GM18868 (cell line): ENCODE measurements around the gene LCP2.

Source experiments
- ATAC-seq: cut with Tn5 transposase; IDR thresholded peaks from one replicate; pipeline ENCODE4 v1.9.1; 2021; ENCODE audit warnings: mild to moderate bottlenecking, moderate library complexity; ENCODE audit not compliant: unreplicated experiment

Gene LCP2

DNA sequence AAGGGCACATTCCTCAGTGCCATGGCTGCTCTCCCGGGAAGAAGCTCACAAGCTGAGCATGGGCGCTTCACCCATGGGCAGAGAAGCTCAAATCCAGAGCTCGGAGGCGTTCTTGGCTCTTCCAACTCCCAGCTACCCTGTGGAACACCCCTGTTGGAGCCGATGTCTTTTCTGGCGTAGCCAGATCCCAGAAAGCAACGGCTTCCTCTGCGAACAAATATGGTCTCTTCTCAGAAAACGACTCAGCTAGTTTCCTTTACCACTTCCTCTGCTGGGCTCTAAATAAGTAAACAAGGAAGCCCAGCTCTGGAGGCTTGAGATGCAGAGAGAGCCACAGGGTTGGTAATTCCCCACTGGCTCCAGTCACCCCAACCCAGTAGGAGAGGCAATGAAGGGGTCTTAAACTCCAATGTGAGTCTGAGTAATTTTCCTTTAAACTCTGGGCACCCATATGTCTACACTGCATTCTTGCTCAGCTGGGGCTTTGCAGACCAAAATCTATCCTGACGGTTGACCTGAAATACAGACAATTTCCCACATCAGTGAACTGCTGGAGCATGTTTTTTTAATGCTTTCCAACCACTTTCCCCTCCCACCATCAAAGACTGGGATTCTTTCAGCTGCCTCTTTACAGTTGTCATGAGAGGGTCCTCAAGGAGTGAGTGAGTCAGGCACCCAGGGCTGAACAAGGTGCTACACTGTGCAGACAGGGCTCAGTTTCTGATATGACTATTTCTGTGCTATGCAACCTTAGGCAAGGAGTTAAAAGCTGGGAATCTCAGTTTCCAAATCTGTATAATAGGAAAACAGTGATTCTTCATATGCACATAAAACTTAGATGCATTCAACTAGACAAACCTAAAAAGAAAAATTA lies at the start of gene LCP2:
TSS of gene LCP2 (minus strand) at position 189 of the 874 bp plus-strand sequence. CDS start at position 23, 166 bp downstream.
- peak; percentile 37 for ATAC-seq

DNA sequence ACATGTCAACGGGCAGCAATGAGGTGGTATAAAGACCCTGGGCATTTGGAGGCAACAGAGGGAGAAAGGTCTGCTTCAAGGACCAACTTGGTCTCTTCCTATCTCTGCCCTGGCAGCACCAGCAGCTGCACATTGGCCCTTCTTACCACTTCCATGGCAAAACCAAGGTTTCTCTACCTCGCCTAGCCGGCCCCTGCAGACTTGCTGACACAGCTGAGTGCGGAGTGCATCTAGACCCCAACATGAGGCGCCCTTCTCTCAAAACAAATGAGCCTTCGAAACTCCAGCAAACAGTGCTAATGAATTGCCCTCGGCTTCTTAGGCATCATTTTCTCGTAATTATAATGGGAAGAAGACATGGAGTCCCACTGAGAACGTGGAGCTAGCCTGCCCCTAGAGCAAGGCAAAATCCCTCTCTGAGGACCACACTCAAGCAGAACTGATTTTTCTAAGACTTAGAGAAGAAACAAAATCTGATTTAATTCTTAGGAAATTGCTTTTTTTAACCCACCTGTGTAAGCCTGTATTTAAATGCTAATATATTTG lies 49.5 kb upstream of the LCP2 start:
- no peak for ATAC-seq

DNA sequence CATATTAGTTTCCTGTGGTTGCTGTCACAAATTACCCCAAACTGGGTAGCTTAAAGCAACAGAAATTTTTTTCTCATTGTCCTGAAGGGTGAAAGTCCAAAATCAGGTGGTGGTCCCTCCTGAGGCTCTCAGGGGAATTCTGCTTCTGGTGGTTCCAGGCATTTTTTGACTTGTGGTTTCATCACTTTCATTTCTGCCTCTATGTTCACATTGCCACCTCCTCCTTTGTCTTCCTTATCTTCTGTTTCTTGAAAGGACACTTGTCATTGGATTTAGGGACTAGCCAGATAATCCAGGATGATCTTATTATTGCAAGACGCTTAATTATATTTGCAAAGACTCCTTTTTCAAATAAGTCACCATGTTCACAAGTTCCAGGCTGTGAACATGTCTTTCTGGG lies 48.4 kb upstream of the LCP2 start:
- no peak for ATAC-seq

DNA sequence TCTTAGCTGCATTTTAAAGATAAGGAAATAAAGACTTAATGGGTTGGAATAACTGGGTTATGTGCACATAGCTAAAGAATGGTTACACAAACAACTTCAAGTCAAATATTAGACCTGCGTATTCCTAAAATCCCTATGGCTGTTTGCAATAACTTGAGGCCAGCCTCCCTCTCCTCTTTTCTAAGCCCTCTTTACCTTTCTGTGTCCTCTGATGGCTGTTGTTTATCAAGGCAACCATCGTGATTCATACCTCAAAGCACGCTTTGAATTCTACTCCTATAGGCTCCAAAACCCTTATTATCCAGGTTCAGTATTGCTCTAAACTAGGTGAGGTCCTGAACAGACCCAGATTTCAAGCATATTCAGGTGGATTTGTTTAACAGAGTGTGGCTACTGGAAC lies 45.6 kb upstream of the LCP2 start:
- no peak for ATAC-seq

DNA sequence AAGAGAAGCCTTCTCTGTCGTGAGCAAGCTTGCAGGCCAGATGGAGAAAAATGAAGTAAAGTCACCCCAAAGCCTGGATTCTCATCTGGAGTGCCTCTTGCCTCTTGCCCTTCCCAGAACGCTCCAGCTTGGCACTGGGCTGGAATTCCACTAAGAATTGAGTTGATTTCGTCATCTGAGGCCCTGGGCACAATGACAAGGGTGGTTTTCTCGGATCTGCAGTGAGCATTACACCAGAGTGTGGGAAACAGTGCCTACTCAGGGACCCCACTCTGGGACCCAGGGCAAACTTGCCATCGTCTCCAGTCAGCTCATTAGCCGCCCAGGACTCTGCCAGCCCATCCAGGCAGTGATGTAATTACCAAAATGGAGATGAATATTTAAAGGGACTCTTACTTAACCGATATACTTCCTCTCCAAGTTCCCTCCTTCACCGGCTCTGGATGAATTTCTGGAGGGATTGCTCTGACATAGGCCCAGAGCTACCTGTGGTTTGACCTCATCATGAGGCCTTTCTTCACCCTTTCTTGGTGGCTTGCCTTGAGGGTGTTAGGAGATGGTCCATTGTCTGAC lies 44.7 kb upstream of the LCP2 start:
- no peak for ATAC-seq

DNA sequence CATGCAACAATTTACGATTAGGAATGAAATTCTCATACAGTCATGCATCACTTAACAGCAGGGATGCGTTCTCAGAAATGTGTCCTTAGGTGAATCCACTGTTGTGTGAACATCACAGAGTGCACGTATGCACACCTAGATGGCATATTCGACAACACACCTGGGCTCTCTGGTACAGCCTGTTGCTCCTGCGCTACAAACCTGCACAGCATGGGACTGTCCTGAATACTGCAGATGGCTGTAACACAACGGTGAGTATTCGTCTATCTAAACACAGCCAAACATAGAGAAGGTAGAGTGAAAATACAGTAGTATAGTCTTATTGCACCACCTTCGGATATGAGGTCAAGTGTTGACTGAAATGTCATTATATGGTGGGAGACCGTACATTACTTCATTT lies 44.0 kb upstream of the LCP2 start:
- ATAC-seq: no peak

GRCh38 chr5:170339780-170340167 lies 42.2 kb upstream of the LCP2 start:
- ATAC-seq: no peak

- peak; percentile 90 for ATAC-seq
Observed at GRCh38 chr5:170338933-170339779, 41.6 kb upstream of the LCP2 start.

DNA sequence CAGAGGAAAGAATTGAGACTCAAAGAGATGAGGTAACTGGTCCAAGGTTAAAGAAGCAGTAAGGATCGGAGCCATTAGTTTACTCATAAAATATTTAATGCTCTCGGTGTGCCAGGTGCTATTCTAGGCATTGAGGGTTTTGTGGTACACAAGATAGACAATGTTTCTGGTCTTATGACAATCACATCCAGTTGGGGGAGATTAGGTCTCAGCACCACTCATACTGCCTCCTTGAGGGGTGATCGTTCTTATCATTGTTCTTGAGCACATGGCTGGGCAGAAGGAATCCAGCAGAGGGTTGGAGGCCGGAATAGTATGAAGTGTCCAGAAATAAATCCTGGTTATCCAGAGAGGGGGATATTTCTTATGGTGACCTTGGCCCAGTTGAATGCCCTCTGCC lies 40.7 kb upstream of the LCP2 start:
- no peak for ATAC-seq

GRCh38 chr5:170337045-170337733 lies 39.6 kb upstream of the LCP2 start:
- no peak for ATAC-seq

GRCh38 chr5:170336065-170336464 lies 38.5 kb upstream of the LCP2 start:
- ATAC-seq: no peak

DNA sequence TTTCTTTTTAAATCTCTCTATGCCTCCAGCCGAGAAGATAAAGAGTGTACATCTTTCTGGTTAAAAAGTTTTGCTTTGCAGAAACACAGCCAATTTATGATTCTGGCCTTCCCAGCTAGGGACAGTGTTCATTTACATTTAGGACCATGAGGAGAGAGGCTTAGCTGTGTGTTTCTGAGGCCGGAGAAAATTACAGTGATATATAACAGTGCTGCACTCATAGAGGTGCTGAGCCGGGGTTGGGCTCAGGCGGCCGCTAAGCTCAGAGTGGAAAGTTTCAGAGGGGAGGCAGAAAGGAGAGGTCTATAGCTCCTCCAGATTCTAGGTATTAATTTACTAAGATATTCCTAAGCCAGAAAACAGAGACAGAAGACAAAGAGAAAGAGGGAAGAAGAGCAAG lies 37.0 kb upstream of the LCP2 start:
- no peak for ATAC-seq

GRCh38 chr5:170333161-170333910 lies 35.8 kb upstream of the LCP2 start:
- ATAC-seq: peak; percentile 53

DNA sequence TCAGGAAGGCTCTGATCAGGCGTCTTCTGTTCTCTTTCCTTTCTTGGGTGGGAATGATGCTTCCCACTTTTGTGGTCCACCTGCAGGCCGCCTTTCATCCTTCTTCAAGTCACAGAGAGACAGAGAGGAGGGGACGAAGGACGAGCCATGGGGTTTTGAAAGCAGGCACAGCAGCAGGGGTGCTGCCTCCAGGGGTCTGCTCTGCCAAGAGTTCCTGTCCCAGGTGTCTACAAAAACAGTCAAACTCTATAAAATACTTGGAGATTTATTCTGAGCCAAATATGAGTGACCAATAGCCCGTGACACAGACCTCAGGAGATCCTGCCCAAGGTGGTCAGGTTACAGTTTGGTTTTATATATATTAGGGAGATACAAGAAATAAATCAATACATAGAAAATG lies 34.5 kb upstream of the LCP2 start:
- ATAC-seq: no peak

DNA sequence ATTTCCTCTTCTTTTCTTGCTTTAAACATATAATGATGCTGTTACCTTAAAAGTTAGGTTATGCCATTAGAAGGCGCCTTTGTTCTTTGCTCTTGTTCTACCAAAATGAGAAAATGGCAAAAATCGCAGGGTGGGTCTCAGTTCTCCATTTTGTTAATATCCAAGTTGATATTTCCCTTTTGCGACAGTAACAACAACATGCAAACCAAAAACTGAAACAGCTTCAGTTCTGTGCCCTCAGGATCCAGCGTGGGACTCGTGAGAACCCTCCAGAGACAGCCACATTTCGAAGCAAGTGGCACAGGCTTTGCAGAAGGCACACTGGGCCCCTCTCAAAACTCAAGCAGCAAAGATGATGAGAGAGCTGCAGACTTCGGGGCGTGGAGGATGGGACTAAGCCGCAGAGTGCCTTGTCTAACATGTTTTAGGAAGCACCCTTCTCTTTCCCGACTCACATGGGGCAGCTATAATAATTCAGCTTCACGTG lies 33.0 kb upstream of the LCP2 start:
- no peak for ATAC-seq

GRCh38 chr5:170329524-170329923 lies 31.9 kb upstream of the LCP2 start:
- ATAC-seq: no peak

GRCh38 chr5:170327829-170328228 lies 30.3 kb upstream of the LCP2 start:
- no peak for ATAC-seq

- ATAC-seq: peak; percentile 22
Observed at GRCh38 chr5:170327168-170327567, 29.6 kb upstream of the LCP2 start.

DNA sequence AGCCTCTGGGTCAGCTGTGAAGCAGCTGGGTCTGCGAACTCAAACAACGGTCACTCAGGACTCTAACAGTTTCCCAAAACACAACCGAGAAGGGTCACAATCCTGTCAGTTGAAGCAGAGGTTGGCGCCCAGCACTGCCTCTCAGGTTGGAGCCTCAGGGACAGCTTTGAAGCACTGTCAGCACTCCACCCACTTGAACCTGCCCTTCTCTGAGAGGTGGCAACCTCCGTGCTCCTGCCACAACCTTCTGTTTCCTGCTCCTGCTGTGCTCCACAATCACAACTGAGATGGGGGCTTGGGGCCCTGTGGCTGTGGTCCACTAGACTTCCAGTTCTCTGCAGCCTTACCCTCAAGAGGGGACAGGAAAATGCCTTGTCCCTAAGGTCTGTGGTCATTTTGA lies 21.7 kb upstream of the LCP2 start:
- no peak for ATAC-seq

GRCh38 chr5:170317499-170317898 lies 19.9 kb upstream of the LCP2 start:
- ATAC-seq: no peak
